ENCODE measurements around the gene CDC20.
A peak's percentile ranks its signal among the peaks of the same experiment; 100 is the strongest.

The CDC20 gene

DNA sequence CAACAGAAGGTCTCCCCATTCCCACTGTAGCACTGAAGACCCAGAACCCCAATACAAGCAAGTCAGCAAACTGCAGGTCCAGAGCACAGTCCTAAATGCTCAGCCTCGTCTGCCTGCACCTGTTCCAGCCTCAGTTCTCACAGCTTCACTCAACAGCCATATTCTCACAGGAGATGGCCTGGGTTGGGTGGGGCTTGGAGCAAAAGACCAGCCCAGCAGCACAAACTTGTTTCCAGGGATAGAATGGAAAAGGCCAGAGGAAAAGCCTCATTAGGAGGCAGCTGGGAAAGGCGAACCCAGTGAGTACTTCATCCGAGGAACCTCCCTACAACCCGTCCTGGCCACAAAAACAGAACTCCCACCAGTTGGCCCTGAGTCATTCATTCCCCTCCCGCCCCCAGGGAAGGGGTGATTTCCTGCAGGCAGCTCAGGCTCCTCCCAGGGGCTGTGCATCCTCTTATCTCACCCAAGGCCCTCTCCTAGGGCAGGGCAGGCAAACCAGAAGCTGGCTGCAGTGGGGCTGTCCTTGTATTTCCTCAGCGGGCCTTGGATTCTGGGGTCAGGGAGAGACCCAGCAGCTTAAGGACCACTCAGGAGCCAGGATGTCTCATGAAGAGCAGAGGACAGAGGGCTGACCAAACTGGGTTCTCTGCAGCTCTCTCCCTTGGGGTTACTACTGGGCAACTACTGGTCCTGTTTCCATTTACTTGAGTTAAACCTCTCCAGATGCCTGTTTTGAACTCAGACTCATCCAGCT, 28.6 kb upstream of the CDC20 start:
- peak; percentile 58 for DNase-seq (ENCODE audit: low read depth)

DNA sequence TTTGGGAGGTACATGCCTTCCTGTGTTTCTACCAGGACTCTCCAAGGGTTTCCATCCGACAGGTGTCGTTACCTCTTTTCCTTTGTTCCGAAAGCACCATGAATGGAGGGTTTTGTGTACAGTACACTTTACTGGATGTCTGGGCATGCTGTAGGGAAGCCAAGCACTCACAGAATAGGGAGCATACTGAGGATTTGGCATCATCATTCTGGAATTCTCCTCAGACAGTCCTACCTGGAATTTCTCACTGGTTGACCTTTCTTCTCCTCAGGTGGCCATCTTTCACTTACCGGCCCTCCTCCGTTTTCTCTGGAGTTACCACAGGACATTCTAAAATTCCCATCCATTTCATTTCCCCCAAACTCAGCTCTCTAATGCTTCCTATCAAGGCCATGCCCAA, 27.1 kb upstream of the CDC20 start:
- no peak for DNase-seq (ENCODE audit: low read depth)

DNA sequence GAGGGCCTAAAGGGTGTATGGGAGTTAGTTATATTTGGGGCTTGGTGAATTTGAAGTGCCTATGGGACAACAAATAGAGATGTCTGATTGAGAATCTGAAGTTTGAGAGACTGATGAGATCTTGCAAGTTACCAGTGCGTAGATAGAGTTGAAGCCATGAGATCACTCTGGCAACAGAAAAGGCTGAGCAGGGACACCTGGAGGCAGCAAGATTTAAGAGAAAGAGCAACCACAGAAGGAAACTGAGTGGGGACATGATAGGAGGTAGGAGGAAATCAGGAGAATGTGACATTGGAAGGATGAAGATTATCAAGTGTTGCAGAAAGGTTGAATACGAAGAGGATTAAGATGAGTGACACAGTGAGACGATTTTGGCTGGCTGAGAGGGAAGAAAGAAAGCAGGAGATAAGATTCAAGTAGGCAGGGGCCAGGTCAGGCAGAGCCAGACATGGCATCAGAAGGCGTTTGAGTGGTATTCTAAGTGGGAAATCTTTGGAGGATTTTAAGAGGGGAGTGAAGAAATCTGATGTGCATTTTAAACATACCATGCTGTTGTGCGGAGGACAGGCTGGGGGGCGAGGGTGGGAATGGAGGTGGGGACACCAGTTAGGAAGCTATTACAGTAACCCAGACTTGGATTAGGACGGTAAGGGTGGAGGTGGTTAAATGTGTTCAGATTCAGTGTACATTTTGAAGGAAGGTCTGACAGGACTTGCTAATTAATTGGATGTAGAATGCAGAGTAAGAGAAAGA, 24.2 kb upstream of the CDC20 start:
- DNase-seq (ENCODE audit: low read depth), result no peak

DNA sequence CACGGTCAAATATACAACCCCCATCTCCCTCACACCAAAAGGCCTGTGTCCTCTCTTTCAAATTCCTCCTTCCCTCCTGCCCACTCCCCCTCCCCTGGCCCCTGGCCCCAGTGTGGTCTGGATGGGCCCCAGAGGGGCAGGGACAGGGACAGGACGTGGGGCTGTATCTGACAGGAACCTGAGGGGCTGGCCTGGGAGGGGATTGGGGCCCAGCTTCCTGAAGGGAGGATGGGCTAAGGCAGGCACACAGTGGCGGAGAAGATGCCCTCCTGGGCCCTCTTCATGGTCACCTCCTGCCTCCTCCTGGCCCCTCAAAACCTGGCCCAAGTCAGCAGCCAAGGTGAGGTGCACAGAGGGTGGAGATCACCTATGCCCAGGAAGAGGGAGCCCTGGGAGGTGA, 21.2 kb upstream of the CDC20 start, which contains the start of gene MPL:
TSS of gene MPL (plus strand) at position 231 of the 400 bp plus-strand sequence. CDS start at position 262, 31 bp downstream.
- no peak for DNase-seq (ENCODE audit: low read depth)

DNA sequence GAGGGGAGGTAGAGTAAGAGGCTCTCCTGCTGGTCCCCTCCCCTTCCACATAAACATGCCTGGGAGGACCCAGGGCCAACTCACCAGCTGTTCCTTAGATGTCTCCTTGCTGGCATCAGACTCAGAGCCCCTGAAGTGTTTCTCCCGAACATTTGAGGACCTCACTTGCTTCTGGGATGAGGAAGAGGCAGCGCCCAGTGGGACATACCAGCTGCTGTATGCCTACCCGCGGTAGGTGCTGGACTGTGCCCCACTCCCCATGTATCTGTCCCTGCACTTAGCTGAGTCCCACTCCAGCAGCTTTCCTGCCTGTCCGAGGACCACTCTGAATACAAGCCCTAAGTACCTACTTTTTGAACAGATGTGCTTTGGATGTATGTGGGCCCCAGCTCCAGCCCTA, 20.8 kb upstream of the CDC20 start:
- no peak for DNase-seq (ENCODE audit: low read depth)

DNA sequence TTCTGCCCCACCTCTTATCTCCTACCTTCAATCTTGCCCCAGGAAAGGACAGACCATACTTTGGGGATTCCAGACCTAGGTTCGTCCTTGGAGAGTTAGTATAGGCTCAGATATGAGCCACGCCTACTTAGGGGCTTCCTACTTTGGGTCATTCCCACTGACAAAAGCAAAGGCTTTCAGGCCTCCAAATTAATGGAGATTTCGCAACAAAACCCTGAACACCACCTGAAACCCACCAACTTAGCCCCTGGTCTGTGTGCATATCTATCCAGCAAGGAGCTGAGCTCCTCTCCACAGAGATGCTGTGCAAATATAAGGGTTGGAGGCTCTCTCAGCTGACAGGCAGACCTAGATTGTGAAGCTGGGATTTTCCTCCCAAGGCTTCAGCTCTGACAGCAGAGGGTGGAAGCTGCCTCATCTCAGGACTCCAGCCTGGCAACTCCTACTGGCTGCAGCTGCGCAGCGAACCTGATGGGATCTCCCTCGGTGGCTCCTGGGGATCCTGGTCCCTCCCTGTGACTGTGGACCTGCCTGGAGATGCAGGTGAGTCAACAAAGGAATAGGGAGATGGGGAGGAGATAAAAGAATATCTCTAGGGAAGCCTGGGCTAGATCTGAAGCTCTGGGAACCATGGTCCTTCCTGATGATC, 19.1 kb upstream of the CDC20 start:
- no peak for DNase-seq (ENCODE audit: low read depth)

DNA sequence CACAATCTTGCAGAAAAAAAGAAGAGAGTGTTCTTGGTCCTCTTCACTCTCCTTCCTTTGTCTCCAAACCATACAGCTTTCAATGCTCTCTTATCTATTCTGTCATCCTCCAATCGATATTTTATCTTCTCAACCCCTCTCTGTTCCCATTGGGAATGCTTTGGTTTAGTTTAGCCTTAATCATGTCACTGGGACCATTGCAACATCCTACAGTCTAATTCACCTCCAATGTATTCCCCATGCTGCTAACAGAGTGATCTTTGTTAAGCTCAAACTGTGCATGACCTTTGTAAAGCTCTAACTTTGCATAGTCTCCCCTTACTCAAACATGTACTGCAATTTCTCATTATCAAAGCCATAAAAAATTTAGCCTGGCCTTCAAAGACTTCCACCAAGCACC, 18.2 kb upstream of the CDC20 start:
- no peak for DNase-seq (ENCODE audit: low read depth)

DNA sequence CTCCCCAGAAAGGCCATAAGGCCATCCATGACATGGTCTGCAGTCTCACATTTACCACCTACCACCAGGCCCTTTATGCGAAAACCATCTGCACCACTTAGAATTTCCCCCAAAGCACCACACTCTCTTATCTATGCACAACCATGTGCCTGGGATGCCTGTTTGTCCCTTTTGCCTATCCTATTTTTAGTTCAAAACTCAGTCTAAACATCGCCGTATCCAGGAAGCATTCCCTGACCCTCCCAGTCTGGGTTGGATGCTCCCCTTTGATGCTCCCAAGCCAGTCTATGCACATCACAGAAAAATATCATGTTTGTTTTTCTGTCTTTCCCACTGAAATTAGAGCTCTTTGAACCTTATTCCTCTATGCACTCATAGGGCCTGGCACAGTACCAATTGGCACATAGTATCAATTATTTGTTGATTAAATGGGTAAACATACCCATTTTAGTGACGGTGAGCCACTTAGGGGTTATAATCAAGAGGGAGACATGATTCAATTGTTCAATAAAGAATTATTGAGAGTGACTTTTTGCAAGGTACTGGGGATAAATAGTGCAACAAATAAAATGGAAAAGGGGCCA, 14.4 kb upstream of the CDC20 start:
- DNase-seq (ENCODE audit: low read depth), result no peak

DNA sequence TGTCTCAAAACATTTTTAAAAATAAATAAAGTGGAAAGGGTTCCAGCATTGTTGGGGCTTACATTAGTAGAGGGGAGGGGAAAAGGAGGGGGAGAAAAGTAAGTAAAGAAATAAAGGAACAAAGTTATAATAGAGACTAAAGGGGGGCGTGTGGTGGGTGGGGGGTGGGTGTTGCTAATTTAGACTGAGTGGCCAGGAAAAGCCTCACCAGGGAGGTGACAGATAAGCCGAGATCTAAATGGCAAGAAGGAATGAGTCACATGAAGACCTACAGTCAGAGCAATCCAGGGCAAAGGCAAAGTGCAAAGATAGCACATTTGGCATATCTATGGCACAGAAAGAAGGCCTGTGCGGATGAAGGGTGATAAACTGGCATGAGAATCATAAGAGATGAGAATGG, 13.7 kb upstream of the CDC20 start:
- no peak for DNase-seq (ENCODE audit: low read depth)

DNA sequence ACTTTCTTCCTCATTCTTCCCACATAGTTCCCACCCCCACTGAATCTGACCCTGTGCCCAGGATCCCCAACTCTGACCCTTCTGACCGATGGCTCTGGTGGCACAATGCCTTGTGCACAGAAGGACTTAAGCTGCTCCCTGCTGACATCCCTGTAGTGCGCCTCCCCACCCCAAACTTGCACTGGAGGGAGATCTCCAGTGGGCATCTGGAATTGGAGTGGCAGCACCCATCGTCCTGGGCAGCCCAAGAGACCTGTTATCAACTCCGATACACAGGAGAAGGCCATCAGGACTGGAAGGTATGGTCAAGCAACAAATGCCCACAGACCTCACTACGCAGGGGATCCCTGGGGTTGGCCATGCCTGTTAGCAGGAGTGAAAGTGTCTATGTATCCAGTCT, 12.1 kb upstream of the CDC20 start:
- DNase-seq (ENCODE audit: low read depth), result no peak

DNA sequence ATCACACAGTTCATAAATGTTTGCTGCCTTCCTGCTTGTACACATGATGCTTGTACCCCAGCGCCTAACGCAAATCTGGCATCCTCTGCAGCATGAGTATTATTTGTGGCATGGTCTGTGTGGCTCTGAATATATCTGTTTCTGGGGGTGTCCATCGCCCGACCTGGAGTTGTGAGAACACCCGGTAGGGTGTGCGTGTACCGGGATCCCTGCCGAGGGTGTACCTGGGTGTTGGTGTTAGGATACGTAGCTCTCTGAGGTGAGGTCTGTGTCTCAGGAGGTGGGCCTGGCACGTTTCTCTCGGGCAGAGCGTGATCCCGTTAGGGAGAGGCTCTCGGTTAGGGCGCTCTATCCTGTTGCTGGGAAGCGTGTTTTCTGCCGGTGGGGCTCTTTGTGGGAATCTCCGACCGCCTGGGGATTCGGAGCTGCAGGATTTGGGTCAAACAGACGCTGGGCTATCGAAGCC, 10.4 kb upstream of the CDC20 start:
- DNase-seq (ENCODE audit: low read depth), result no peak

DNA sequence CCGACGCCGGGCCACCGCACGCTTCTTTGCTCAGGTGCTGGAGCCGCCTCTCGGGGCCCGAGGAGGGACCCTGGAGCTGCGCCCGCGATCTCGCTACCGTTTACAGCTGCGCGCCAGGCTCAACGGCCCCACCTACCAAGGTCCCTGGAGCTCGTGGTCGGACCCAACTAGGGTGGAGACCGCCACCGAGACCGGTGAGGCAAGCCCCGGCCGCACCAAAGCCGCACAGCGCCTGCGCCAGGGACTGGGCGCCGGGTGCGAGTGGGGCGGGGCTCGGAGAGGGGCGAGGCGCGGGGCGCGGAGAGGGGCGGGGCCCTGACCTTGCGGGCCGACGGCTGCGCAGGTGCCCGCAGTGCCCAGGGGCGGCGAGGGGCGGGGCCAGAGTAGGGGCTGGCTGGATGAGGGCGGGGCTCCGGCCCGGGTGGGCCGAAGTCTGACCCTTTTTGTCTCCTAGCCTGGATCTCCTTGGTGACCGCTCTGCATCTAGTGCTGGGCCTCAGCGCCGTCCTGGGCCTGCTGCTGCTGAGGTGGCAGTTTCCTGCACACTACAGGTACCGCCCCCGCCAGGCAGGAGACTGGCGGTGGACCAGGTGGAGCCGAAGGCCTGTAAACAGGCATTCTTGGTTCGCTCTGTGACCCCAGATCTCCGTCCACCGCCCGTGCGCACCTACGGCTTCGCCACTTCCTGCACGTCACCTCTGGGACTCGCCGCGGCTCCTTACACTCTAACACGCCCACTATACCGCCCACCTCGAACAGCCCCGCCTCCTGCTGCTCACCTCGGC, 9.8 kb upstream of the CDC20 start:
- no peak for DNase-seq (ENCODE audit: low read depth)

DNA sequence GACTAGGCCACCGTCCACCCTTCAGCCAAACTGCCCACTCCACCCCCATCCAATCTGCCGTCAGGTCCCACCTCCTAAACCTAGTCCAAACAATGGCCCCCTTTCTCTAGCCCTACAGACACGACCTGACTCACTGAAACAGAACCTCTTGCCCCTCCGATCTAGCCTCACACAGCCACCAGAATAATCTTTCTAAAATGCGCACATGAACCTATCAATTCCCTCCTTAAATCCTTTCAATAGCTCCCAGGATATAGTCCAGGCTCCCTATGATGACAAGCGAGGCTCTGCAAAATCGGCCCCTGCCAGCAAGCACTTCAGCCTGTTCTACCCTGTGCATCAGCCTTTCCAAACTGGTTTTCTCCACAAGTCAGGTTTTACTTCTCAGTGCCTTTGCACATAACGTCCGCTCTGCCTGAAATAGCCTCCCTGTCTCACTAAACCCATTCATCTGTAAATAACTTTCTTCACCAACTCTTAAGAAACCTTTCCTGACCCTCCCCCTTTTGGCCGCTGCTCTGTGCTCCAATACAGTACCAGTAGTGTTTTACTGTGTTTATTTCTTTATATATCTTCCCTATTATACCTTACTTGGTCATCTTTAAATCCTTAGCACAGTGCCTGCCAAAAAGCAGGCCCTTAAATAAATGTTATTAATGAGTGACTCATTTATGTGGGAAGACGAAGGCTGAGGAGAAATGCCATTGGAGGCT, 9.0 kb upstream of the CDC20 start:
- no peak for DNase-seq (ENCODE audit: low read depth)

DNA sequence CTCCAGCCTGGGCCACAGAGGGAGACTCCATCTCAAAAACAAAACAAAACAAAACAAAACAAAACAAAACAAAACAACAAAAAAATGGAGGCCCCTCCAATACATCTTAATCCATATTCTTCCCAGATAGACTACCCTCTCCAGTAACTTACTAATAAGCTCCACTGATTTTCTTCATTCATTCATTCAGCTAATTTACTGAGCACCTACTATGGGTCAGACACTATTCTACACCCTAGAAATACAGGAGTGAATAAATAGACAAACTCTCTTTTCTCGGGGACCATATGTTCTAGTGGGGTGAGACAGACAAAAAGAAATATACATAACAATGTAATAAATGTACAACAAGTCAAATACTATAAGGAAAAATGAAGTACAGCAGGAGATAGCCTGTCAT, 7.8 kb upstream of the CDC20 start:
- DNase-seq (ENCODE audit: low read depth), result no peak

DNA sequence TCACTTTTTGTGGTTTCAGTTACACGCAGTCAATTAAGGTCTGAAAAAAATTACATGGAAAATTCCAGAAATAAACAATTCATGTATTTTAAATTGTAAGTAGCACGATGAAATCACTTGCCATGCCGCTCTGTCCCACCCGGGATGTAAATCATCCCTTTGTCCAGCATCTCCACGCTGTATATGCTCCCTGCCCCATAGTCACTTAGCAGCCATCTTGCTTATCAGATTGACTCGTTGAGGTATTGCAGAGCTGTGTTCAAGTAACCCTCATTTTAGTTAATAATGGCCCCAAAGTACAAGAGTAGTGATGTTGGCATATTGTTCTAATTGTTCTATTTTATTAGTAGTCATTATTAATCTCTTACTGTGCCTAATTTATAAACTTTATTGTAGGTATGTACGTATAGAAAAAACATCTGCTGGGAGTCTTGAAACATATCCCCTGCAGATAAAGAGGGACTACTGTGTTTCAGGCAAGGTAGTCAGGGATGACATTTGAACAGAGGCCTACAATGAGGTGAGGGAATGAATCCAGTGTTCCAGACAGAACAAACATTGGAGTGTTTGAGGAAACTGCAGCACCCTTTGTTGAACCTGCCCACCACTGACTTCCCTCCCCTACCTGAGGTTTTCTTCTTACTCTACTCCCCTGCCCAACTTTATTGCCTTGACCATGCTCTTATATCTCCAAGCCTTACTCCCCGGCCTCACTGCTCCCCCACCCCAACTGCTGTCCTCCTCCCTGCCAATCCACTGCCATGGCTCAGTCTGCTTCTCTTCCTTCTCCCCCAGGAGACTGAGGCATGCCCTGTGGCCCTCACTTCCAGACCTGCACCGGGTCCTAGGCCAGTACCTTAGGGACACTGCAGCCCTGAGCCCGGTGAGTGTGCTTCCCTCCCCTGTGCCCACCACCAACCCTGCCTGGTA, 7.1 kb upstream of the CDC20 start:
- DNase-seq (ENCODE audit: low read depth), result no peak

DNA sequence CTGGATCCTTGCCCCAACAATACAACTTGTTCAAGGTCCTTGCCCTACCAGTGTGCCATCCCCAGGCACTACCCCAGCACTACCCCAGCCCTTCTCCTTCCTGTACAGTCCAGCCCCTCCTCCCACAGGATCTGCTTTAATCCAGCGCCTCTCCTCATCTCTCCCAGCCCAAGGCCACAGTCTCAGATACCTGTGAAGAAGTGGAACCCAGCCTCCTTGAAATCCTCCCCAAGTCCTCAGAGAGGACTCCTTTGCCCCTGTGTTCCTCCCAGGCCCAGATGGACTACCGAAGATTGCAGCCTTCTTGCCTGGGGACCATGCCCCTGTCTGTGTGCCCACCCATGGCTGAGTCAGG, 6.5 kb upstream of the CDC20 start:
- DNase-seq (ENCODE audit: low read depth), result no peak

DNA sequence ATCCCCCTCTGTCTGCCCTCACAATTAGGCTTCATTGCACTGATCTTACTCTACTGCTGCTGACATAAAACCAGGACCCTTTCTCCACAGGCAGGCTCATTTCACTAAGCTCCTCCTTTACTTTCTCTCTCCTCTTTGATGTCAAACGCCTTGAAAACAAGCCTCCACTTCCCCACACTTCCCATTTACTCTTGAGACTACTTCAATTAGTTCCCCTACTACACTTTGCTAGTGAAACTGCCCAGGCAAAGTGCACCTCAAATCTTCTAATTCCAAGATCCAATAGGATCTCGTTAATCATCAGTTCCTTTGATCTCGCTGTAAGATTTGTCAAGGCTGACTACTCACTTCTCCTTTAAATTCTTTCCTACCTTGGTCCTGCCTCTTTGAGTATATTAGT, 5.9 kb upstream of the CDC20 start:
- no peak for DNase-seq (ENCODE audit: low read depth)

DNA sequence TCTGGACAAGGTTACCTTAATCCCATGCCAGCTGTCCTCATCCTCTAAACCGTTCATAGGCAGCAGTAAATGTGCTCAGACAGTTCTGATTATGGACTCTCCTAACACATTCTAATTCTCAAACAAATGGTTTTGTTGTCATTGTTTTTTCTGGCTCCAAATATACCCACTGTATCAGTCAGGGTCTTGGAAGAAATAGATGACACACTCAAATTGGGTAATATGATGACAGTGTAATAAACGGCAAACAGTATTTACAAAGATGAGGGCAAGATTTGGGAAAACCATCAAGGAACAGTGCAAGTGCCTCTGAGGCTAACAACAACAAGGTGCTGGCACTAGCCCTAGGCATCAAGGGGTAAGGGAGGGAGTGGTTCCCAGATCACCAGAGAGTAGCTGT, 4.3 kb upstream of the CDC20 start:
- no peak for DNase-seq (ENCODE audit: low read depth)

DNA sequence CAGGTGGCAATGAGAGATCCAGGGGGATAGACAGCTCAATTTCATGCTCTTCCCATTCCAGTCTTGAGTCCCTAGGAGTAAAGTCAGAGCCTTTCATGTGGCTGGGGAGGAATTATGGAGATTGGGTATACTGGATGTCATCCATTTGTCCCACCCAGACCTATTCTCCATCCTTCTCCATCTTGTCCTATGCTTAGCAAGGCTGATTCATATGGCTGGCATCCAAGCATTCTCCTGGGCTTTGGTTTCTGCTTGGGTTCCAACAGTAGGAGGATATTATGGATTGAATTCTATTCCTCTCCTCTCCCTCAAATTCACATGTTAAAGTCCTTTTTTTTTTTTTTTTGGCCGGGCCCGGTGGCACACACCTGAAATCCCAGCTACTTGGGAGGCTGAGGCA, 3.8 kb upstream of the CDC20 start:
- no peak for DNase-seq (ENCODE audit: low read depth)

DNA sequence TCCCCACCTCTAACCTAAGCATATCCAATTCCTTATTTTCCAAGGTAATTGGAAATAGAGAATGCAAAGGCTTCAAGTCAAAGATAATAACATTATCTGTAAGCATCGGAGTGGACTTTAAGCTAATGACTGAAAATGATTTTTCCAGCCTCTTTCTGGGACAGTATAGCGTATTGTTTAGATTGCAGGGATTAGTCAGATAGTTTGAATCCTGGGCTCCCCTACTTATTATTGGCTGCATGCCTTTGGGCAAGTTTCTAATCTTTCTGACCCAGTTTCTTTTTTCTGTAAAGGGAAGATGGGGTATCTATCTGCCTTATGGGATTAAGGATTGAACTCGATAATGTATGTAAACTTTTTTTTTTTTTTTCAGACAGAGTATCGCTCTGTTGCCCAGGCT, 1.5 kb upstream of the CDC20 start:
- no peak for DNase-seq (ENCODE audit: low read depth)
